Hindlimb muscle (tissue), 1 donor: ENCODE data around the gene CACNA1D. TPM values are rescaled to one million over a fixed set of nuclear protein-coding genes. Genes with fewer than 3 reads are reported as not detected.
"Not testable (repeated sequence)": the region's sequence is repeated elsewhere in the genome, so short reads cannot be mapped to it uniquely, and the experiment has no call there.

Source experiments
- DNase-seq: peaks from one replicate; pipeline ENCODE4 v3.0.0-alpha.2; 2013
- polyA plus RNA-seq: library from polyadenylated mRNA; unstranded; fragments of 120-200 nt; gene quantifications from one replicate; pipeline ENCODE4 v1.2.1, GENCODE V29; 2013; ENCODE audit not compliant: insufficient read length

CACNA1D gene
- polyA plus RNA-seq, 1 donor = 1.0 TPM

DNA sequence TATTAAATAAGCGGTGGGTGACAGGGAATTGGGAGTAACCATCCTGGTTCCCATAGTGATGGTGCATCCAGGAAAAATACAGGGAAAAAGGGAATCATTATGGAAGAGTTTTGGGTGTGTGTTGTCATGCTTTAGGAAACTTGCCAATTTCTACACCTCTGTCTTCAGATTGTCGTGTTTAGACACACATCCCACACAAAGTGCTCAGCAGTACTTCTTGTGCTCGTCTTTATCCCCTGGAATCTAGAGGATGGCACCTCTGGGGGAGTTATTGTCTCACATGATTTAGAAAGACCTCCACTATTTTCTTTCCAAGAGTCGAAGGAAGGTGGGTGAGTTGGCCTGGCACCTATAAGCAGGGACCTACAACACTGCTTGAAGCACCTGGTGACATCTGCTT, 35.8 kb downstream of the CACNA1D start:
- no peak for DNase-seq

DNA sequence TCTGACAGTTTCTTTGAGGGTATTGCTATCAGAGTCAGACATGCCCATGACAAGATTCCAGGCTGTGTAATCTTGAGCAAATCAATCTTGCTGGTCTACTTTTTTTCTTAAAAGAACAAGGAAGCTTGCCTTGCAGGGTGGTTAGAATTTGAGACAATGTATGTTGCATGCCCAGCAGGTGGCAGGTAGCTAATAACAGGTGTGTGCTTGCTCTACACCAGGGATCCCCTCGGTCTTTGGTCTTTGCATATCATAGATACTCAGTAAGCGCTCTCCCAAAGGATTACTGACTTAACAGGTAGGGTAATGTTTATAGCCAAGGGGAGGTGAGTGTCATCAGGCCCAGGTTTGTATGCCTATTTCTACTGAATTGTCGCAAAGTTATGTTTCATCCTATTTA, 37.3 kb downstream of the CACNA1D start:
- no peak for DNase-seq

DNA sequence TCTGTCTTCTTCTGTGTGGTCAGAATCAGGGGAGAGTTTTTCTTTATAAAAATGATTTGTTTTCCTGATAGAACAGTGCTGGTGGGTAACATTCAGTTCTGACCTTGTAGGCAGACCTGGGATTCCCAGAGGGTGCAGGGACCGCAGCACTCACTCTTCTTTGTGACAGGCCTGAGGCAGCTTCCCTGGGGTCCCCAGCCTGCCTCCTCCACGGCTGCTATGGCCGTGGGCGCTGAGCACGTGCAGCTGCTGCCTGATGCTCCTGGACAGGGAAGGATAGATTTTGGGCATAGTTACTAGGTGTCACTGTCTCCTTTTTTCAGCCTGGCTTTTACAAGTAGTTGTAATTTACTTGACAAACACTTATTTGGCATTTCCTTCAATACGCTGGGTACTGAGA, 39.1 kb downstream of the CACNA1D start:
- DNase-seq = no peak

DNA sequence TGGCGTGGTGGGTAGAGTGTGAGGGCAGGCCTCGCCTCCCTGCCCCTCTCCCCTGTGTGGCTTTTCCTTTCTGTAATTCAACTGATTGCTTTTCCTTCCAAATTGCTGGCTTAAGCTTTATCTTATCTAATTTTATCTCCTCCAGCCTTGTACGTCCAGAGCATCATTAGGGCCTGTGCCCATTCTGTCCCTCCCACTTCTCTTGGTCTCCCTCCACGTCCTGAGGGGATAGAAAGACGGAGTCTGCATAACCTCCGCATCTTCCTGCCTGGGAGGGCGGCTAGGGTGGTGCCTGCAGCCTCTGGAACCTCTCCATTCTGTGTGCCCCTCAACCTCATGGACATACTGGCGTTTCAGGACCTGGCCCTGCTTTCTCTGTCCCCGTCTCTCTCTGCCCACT, 39.8 kb downstream of the CACNA1D start:
- DNase-seq = no peak

DNA sequence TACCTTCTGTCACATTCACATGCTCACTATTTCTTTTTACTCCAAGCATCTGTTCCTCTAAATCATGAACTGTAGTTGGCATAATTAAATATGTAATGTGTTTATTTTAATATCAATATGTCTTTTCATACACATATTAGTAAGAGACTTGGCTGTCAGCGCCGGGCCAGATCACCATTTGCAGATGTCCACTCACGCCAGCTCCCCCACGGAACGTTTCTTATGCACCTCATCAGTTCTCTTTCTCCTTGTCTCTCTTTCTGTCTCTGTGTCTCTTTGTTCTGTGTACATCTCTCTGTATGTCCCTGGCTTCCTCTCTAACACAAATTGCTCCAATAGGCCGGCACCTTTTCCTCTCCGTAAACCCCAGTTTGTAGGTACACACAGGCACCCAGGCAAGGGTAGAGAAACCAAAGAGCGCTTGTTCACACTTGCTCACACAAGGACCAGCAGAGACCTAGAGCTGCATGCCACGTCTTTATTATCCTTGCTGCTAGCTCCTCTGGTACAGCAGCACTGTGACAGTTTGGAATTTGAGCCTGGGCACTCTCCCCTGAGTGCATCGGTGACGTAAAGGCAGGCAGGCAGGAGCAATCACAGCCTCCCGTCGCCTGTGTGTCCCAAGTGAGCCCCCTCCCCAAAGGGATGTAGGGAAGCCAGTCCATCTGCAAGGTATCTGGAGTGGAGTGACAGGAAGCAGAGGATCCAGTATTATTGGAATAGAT, 40.4 kb downstream of the CACNA1D start:
- no peak for DNase-seq

DNA sequence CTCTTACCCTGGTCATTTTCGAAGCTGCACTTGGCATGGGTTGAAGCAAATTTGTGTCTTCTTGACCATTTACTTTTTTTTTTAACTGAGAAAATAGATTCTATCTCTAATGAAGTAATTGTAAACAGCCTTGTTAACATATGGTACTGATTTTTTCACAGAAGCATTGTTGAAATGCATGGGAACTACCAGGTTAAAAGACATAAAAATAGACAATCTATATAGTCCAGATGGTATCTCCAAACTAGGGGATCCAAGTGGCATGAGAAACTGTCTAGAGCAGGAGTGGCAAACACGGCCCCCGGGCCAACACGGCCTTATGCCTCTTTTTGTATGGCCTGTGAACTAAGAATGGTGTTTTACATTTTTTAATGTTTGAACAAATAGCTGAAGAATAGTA, 41.9 kb downstream of the CACNA1D start:
- DNase-seq = no peak

DNA sequence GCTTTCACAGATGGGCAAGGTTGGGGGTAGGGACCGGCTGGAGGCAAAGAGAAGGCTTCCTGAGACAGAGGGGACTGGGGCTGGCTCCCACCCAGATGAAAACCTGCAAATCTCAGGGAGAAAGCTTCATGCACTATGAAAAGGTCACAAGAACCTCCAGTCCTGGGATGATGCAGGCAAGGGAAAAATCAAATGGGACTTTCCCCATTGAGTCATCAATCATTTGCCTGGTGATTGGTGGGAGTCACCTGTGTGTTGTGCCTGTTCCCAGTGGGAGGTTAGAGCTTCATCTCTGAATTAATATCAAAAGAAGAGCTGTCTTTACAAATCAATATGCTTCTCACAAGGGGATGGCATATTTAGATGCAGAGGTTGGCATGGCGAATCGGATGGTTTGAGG, 49.9 kb downstream of the CACNA1D start:
- DNase-seq = no peak

DNA sequence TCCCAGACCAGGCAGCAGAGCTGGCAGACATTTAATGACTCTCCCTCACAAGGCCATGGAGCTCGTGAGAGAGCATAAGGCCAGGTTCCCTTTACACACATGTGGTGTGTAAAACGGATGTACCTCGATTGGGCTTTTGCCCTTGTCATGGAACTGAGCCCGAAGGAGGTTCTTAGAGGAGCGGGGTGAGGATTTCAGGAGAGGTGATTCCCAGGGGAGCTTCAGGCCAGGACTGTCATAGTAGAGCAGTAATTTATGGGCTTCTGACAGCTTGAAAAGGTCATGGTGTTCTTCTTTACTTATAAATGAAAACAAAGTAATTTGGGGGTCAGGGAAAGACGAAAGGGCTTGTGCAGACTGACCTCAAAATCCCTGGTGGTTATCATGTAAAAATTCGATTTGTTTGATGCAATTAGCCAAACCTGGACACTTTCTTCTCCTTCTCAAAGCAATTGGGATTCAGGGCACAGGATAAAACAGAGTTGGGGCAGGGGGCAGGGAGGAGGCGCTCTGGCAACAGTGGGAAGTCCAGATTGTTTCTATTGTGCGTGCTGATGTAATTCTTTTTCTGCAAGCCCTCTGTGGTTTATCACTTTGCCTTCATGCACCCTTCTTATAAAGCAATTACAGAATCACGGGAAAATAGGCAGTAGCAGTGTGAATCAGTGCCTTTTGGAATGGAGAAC, 51.0 kb downstream of the CACNA1D start:
- DNase-seq = no peak

DNA sequence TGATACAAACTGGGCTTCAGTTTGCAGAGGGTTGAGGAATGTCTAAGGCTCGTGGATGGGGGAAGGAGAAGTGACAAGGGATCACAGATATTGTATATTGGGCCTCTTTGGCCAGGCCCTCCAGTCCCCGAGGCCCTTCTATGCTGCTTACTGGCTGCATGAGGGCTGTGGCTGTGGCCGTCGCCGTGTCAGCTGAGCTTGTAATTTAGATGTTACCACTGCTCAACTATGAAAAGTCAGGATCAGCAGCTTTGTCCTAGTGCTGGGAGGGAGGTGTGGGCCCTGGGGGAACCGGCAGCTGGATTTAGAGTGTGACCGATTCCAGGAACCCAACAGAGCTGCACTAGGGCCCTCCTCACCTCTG, 51.6 kb downstream of the CACNA1D start:
- DNase-seq = peak; percentile 14

DNA sequence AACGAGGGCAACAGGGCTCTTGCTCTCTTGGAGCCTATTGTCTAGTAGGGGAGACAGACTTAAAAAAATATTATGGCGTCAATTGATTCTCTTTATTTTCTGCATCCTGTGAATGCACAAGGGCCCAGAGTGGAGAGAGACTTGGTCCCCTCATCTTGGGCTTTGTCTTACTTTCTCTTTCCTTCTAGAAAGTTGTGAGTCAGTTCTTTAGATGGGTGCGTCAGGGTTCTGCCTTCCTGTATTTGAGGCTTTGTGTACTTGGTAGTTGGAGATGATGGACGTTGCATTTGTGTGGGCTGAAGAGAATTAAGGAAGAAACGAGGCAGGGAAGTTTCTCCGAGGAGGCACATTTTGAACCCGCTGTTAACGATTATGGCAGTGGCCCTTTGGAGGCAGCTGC, 52.9 kb downstream of the CACNA1D start:
- no peak for DNase-seq

DNA sequence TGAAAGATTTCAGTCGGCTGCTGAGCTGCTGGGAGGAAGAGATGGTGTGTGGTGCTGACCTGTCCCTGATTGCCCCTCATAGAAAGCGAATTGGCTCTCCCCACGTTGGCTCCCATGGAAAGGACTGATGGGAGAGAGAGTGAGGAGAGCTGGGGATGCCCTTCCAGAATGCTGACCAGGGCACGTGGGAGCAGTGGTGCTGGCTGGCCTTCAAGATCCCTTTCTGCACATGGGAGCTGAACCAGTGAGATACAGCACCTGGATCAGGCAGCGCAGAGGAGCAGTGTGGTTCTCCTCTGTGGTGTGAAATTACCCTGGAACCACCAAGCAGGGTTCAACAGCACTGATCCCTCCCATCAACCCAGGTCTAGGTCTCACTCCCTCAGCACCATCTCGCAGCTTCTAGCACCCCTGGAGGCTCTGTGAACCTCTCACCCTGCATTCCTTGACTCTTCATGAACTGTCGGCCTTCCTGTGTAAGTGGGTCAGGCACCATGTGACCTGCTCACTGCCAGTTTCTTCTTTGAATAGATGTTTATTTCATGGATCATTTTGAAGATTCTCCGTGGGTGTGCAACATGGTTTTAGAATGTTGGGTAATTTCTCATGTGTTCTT, 55.7 kb downstream of the CACNA1D start:
- DNase-seq = no peak

DNA sequence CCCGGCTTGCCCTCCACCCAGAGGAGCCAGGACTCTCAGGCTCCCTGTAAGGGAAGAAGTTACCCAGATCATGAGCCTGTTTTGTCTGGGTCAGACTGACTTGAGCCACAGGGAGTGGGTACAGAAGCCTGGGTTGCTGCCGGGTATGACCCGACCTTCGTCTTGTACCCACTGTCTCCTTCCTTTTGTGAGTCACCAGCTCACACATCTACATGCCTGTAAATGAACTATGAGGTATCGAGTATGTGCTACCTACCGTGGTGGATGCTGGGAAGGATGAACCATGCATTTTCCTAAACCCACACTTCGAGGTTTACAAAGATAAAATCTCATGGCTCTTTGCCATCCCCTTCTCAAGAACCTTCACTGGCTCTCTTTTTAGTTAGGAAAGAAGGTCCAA, 56.9 kb downstream of the CACNA1D start:
- no peak for DNase-seq

DNA sequence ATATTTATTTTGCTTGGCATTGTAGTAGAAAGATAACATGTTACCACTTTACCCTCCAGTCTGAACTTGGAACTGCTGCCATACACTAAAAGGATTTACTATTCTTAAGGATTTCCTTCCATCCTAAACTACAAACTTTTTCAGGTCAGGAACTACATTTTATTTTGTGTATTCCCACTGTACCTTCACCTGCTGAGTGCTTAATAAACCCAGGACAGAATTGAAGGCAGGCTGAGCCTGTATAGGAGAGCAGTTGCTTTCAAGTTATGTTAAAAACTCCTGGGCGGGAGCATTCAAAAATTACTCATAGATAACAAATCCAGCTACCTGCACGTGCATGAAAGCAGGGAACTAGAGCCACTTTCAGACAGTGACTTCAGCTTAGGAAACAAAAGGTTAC, 58.3 kb downstream of the CACNA1D start:
- no peak for DNase-seq

DNA sequence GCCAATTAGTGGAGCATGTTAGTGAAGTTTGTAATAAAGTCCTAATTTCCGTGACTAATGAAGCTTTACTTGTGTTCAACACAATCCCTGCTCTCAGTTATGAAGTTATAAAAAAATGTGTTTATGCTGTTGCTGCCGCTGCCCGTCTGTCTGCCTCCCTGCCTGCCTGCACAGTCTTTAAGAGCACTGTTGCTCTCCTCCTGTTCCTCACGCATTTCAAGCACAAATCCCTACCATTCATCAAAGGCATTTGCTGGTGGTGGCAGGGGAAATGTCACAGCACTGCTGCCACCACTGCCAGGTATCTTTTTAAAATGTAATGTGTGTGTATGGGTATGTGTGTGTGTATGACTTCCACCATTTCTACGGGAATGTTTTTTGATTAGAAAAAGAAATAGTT, 58.8 kb downstream of the CACNA1D start:
- no peak for DNase-seq

DNA sequence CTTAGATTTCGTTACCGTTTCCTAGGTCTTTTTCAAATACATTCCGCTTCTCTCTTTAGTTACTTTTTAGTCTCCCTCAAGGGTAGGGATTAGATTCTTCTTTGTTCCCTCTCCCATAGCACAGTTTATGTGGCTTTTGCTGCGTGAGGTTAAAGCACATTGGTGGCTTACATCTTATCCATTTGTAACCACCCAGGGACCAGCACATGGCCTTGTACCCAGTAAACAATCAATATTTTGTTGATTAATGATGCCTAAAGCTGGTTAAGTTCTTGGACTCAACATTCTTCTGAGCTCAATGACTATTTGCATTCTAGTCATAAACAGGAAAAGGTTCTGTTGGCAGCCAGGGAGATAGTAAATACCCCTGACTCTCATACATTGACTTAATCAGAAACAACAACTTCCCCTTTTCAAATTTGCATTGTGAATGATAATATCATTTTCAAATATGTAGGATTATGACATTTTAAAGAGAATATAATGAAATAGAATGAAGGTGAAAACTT, 60.2 kb downstream of the CACNA1D start:
- no peak for DNase-seq

DNA sequence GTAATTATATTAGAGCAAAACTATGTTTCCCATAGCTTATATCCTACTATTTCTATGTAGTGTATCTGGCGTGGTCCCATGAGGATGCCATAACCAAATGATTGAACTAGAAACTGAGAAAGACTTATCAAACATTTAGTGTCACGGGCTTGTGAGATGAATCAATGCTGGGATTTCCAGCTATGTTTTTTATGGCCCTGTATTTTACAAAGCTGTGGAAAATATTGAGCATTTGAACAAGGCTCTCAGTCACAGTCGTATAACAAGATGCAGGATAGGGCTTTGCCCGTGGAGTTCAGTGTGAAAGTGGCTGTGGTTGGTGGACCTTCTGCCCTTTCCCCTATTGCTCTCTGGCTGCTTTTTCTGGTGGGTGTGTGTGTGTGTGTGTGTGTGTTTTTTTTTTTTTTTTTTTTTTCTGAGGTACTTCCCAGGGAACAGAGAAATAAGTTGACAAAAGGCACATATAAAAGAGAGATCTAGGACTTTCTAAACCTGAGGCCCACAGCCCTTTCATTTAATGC, 60.7 kb downstream of the CACNA1D start:
- DNase-seq = no peak

DNA sequence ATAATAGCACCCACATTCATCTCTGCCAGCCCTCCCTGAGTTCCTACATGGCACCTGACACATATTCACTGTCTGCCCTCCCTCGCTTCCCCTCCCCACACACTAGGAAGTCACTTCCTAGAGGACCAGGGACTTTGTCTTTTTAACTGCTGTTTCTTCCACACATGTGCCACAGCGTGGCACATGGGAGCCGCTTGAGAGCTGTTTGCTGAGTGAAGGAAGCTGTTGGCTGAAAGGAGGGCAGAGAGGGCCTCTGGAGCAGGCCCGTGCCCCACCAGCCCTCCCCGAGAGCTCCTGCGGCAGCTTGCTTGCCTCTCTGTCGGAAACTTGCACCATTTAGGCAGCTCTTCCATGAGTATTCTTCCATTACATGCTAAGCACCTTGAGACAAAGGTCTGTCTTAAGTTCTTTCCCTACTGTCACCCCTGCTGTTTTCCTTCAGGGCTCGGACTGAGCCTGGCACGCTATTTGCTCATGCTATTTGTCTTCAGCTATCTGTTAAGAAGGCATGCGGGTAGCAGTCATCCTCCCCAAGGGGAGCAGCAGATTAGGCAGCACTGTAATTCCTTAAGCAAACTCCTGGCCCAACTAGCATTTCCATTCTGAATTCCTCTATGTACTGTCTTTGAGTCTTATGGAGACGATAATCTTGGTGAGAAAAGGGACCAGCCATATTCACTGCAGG, 72.2 kb downstream of the CACNA1D start:
- no peak for DNase-seq

DNA sequence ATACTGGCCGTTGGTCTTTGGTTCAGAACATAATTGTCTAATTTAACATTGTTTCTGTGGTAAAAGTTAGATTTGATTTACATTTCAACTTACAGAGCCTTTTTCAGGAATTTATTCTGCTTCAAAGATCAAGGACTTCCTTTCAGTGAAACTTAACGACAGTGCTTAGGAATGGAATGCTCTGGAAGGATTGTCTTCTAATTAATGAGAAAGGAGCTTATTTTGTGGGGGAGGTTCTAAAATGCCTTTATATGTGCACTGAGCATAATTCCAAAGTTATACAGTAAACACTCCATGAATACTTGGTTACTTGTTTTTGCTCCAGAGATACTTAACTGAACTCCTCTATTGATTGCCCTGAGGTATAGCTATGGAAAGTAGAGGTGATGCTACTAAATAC, 75.7 kb downstream of the CACNA1D start:
- no peak for DNase-seq

DNA sequence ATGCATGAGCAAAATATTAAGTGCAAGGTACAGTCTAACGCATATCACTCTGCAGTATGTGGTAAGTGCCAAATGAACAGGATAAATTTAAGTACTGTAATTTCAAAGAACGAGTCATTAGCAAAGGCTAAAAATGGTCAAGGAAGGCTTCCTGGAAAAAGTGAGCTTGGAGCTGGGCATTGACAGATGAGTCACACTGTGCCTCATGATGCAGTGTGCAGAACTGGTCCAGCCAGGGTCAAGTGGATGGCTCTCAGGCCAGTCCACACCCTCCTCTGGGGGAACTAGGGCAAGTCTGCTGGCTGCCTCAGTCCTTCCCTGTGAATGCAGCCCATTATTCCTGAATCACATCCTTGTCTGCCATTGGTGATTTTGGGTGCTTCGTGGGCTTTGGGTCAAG, 76.3 kb downstream of the CACNA1D start:
- DNase-seq = no peak

DNA sequence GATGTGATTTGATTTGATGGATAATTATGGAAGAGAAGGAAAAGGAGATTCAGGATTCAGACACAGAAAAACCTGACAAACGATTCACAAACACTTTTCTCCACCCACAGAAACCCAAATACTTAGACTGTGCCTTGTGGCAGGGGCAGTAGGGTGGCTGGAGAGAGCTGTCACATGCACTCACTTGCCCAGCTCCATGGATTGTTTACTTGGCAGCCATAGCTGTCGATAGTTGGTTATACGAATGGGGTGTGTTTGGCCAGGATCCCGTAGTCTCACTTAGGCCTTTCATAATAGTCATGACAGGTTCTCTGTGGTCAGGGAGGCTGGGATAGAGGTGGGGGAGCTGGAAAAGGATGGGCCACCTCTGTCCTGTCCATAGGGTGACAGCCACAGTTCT, 76.9 kb downstream of the CACNA1D start:
- no peak for DNase-seq

DNA sequence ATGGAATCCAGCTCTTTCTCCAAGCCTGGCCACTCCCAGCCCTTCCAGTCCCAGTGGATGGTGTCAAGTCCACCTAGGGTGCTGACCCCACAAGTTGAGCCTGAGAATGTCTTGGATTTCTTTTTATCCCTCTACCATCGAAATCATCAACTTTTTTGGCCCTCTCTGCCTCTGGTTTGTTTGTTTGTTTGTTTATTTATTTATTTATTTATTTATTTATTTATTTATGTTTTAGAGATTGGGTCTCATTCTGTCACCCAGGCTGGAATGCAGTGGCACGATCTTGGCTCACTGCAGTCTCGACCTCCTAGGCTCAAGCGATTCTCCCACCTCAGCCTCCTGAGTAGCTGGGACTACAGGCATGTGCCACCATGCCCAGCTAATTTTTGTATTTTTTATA, 77.8 kb downstream of the CACNA1D start:
- not testable (repeated sequence) for DNase-seq

DNA sequence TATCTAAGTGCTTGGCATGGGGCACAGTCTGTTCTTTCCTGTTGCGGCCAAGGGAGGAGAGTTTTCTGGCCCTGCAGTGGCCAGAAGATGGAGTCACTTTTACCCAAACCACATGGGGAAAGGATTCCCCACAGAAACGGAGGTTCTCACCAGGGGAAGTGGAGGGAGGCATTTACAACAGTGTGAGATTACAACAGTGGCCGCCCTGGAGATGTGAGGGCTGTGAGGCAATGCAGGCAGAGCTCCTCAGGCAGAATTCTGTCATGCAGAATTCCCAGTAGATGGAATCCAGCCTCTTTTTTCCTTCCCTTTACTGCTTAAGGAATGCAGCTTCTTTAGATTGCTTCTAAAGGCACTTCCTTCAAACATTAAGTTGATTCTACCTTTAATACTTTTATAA, 83.1 kb downstream of the CACNA1D start:
- no peak for DNase-seq

DNA sequence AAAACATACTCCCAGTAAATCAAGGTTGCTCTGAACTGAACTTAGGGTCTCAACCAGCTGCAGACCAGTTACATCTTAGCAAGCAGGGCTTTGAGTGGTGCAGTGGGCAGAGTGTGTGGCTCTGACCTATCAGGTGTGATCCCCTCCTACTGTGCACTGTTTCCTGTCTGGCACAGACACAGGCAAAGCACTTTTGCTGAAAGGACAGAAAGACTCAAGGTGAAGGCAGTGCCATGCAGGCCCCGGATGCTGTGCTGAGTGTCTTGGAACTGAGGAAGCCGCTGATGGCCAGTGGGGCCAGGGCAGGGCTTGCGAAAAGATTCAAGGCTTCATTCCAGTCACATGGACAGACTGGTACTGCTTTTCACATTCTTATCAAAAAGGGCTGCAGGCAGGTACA, 85.2 kb downstream of the CACNA1D start:
- DNase-seq = no peak
